Inferior parietal cortex (tissue), 1 donor: ENCODE results near the gene SLC16A8.
"Not testable (repeated sequence)": the region's sequence is repeated elsewhere in the genome, so short reads cannot be mapped to it uniquely, and the experiment has no call there.

Experiments used
- DNase-seq: peaks from one replicate; pipeline ENCODE4 v3.0.0-alpha.2; 2016; ENCODE audit errors: extremely low spot score

Gene SLC16A8

GRCh38 chr22:38086001-38086845 is 2.2 kb upstream of the SLC16A8 start:
- DNase-seq = no peak

GRCh38 chr22:38085501-38085900 is 1.5 kb upstream of the SLC16A8 start:
- DNase-seq = no peak

DNA sequence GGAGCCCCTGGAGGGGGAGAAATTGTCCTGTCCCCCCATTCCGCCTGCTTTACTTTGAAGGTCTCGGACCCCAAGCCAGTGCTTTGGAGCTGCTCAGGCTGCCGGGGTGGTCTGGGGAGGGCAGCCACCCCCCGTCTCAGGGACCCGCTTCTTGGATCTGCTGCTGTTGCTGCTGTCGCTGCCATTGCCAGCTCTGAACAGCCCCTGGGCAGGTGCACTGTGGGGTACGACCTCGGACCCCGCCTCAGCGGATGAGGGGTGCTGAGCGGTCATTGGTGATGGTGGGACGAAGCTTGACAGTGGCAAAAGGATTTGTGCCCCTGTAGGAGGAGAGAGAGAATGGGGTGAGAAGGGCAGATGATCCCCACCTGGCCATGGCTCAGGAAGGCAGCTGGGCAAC is 1.1 kb upstream of the SLC16A8 start:
- no peak for DNase-seq

GRCh38 chr22:38082986-38083710 is 836 bp downstream of the SLC16A8 start:
- DNase-seq = no peak

- DNase-seq = no peak
Measured at GRCh38 chr22:38081941-38082828, 1.8 kb downstream of the SLC16A8 start.

- no peak for DNase-seq
Measured at GRCh38 chr22:38081636-38081940, 2.4 kb downstream of the SLC16A8 start.

DNA sequence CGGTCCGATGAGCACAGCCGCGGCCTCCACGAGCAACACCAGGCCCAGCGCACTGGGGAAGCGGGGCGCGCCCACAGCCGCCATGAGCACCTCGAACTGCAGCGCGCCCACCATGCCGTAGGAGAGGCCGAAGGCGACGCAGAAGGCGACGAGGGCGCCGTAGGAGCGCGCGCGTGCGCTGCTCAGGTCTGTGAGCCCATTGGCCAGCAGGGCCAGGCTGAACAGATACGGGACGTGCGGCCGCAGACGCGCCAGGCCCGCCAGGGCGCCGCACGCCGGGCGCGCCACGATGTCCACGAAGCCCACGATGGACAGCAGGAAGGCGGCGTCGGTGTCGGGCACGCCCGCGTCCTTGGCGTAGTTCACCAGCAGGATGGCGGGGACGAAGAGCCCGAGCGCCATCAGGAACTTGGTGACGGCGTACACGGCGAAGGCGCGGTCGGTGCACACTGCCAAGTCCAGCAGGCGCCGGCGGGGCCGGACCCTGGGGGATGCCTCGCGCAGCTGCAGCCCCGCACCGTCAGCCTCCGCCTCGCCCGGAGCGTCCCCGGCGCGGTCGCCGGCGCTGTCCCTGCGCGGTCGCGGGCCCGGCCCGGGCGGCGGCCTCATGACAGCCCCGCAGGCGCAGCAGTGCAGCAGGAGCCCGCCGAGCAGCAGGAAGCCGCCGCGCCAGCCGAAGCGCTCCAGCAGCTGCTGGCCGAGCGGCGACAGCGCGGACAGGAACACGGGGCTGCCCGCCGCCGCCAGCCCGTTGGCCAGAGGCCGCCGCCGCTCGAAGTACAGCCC is 2.9 kb downstream of the SLC16A8 start:
- DNase-seq = no peak

DNA sequence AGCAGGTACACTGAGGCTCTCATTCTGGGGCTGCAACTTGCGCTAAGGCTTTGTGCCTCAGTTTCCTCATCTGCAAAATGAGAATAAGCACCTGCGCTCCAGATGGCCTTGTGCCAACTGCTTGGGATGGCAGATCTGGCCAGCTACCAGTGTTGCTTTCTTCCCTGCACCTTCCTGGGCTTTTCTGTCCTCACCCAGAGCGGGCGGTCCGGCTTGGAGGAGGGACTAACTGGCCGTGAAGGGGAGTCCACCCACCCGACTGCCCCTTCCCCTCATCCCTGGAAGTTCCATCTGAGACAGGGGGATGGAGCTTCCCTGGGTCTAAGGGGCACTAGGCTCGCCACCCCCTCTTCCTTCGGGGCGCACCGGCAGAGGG is 3.5 kb downstream of the SLC16A8 start:
- no peak for DNase-seq

DNA sequence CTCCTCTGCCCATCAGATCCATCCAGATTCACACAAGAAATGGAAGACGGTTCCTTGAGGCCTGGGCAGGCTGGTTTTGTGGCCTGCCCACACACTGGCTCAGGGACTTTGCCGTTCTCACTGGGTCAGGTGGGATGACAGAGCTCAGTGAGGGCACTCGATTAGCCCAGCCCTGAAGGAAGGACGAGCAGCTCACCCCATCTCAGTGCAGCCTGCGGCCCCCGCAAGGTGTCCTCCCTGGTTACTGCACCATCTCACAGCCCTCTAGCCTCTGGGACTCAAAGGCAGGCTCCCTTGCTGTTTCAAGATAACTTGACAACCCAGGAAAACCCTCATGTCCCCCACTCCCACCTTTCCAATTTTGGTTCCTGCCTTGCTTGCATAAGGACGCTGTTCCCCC is 4.2 kb downstream of the SLC16A8 start:
- no peak for DNase-seq

DNA sequence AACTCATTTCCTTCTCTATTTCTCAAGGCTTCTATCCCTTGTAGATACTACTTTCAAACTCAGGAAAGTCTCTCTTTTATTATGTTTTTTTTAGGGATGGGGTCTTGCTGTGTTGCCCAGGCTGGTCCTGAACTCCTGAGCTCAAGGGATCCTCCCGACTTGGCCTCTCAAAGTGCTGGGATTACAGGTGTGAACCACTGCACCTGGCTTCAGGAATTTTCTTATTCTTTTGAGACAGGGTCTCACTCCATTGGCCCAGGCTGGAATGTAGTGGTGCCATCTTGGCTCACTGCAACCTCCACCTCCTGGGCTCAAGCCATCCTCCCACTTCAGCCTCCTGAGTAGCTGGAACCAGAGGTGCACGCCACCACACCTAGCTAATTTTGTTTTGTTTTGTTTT is 4.8 kb downstream of the SLC16A8 start:
- not testable (repeated sequence) for DNase-seq

DNA sequence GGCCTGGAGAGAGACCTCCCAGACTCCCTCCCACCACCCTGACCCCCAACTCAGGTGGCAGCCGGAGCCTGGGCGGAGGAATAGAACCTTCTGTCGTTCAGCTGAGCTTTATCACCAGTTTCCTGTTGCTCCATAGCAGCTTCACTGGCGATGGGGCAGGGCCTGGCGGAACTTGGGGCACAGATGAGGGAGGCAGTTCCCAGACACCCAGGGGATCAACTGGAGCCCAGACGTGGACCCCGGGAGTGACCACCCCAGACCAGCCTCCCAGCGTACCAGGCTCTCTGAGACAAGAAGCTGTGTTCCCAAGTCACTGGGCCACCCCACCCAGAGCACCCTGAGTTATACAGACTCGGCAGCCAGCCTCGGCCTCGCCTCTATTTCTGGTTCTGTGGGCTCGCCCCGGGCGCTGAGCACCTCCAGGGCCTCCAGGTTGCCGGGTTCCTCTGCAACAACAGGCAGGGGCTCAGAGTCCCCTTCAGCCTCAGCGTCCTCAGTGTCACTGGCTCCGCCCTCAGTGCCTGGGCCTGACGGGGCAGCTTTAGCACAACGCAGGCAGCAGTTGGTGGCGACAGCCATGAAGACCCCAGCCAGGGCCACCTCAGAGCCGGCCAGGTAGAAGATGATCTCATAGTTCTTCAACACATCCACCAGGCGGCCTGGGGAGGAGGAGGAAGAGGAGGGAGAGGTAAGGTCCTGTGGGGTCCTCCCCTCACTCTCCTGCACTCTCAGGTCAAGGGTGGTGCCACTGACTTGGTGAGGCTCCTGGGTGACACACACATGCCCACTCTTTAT is 5.7 kb downstream of the SLC16A8 start:
- DNase-seq = no peak

- DNase-seq = no peak
Measured at GRCh38 chr22:38077595-38077994, 6.4 kb downstream of the SLC16A8 start.

DNA sequence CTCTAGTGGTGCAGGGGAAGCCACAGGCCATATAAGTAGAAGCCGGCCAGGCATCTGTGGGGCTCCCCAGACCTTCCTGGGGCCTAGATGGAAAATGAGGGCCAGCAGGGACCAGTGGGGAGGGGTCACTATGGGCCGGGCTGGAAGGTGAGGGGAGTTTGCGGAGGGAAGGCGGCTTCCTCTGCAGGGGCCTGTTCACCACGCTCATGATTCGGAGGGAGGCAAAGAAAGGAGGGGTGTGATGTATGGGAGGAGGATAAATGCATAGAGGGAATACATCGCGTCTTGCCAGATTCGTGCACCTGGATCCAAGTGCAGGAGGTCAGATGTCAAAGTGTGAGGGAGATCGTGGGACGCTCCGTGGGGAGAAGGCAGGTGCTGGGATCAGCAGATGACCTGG is 6.9 kb downstream of the SLC16A8 start:
- no peak for DNase-seq

DNA sequence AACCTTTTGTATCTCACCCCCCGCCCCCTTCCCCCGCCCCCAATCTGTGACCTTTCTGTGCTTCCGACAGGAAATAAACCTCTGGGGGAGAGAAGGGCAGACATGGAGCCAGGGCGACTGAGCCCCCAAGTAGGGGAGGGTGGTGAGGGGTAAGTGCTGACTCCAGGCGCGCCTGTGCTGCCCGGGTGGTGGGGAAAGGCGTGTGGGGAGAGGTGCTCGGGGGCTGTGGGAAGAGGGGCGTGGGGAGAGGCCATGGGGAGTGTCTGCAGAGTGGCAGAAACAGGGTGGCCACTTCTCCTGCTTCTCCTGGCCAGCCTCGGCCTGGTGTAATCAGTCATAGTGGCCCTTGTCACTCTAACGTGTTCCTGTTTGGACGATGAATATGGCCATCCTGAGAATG is 8.0 kb downstream of the SLC16A8 start:
- no peak for DNase-seq

DNA sequence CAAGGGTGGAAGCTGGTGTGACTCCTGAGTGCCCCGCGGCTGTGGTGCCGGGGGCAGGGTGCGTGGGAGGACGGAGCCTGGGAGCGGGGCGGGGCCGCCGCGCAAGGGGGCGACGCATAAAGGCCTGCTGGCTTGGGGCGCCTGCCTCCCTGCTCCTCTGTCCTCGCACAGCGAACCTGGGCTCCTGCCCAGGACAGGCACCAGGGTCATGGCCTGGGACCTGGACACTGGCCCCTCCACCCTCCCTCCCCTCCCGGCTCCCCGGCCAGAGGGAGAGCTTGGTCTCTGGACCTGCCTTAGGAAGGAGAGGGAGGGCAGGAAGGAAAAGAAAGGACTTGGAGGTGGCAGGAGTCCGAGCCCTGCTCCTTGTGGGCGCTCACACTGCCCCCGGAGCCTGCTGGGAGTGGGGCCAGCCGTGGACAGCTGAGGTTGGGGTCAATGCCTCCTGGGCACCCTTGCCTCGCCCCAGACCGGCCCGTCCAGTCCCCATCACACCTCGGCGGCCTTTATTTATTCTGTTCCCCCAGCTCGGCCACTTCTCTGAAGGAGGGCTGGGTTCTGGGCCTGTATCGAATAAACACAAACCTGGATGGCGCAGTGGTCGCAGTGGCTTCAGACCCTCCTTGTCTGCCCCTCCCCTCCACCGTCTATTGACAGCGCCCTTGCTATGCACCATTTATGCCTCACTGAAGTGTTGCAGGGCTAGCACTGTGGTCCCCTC is 8.7 kb downstream of the SLC16A8 start:
- no peak for DNase-seq

DNA sequence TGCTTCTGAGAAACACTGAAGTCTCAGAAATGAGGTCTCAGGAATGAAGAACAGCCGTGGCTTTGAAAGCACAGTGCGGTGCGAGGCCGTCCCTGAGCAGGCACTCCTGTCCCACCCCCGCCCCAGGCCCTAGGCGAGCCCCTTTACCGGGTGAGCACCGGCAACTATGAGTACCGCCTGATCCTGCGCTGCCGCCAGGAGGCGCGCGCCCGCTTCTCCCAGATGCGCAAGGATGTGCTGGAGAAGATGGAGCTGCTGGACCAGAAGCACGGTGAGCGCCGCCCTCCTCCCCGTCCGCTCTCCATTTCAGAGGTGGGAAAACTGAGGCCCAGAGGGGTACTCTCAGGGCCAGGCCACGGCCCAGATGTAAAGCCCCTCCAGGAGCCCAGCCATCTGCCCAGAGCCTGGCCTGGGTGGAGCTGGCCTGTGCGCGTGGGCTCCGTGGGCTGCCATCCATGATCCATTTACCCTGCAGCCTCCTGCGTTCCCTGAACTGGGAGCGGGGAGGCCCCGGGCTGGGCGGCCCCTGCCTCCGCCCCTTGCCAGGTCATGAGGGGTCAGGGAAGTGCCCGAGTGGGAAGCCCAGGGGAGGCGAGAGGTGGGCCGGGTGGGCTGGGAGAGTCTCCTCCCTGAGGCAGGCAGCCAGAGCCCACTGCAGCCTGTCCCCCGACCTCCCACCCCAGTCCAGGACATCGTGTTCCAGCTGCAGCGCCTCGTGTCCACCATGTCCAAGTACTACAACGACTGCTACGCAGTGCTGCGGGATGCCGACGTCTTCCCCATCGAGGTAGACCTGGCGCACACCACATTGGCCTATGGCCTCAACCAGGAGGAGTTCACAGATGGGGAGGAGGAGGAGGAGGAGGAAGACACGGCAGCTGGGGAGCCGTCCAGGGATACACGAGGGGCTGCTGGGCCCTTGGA is 9.5 kb downstream of the SLC16A8 start:
- no peak for DNase-seq

DNA sequence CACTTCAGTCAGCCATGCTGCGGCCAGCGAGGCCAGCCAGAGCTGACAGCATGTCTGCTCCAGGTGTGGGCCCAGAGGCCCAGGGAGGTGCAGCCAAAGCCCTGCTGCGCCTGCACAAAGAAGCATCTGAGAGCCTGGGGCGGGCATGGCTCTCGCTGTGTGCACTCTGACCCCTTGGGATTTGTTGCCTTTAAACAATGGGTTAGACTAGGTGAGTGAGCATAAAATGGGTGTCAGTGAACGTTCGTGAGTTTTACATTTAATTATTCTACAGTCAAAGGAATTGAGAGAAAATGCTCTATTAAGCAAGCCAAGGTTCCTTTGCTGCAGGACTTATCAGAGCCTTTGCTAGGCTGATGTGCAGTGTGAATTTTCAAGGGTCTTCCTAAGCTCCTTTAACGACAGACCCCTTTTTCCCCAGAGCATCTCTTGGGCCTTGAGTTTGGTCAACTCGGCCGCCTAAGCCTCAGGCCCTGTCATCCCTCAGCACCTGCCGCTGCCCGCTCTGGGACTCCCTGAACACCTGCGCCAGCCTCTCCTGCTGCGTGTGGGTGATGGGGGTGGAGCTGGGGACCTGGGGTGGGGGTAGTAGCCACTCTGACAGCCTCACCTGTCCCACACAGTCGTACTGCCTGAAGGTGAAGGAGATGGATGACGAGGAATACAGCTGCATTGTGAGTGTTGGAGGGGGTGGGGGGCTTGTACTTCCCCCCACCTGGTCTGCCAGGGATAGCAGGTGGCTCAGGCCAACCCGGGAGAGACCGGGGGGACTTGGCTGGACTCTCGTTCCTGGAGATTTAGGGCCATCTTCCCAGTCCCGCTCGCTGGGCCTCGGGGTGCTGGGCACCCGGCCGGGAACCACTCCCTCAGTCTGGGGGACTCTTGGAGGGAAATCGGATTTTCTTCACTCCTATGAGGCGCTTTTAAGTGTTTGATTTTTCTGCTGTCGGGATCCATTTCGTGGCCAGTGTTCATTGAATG is 10.5 kb downstream of the SLC16A8 start:
- no peak for DNase-seq
